ENCODE results near the gene EXOC4. TPM values are rescaled to one million over a fixed set of nuclear protein-coding genes. Genes with fewer than 3 reads are reported as not detected.

EXOC4 gene
- total RNA-seq, 2 donors from 2014 or later = 48.9 to 102 TPM

- Histone ChIP-seq H3K27ac (no peak overlapping the region), H3K27me3 (replicated peaks; ENCODE audit: insufficient read depth) (no peaks in the 10 kb centered on the region), H3K4me1 (replicated peaks) (no peaks in the 10 kb centered on the region), H3K9me3 (no peaks in the 10 kb centered on the region), H3K36me3 (no peaks in the 10 kb centered on the region), H3K4me3 (no peak overlapping the region)
- intact Hi-C loops (cut with DNase I) = no loop called here
- DNase-seq (ENCODE audit: low spot score) = no peak
- 100% methylated on average over 1 of the region's 1 CpG for WGBS
- TF ChIP-seq POLR2A (IDR thresholded peaks at IDR 0.05) = no peak
These were observed 679.7 kb downstream of the EXOC4 start for GRCh38 chr7:133932591-133932990.

- WGBS = 66% methylated on average over 9 of the region's 9 CpGs
- intact Hi-C loops (cut with DNase I) = no loop called here
- no peak for TF ChIP-seq POLR2A (IDR thresholded peaks at IDR 0.05)
- no peak for TF ChIP-seq CTCF (IDR thresholded peaks at IDR 0.05)
- no peak for TF ChIP-seq POLR2AphosphoS5 (IDR thresholded peaks at IDR 0.05)
These were observed 681.5 kb downstream of the EXOC4 start for GRCh38 chr7:133934262-133934976.

GRCh38 chr7:133934977-133935330 is 682.1 kb downstream of the EXOC4 start:
- H3K4me1 ChIP-seq (replicated peaks) = no peaks in the 10 kb centered on the region
- H3K9me3 ChIP-seq = no peaks in the 10 kb centered on the region
- no peak for DNase-seq (ENCODE audit: low spot score)
- no peak overlapping the region for H3K27ac ChIP-seq
- H3K27me3 ChIP-seq (replicated peaks; ENCODE audit: insufficient read depth) = no peaks in the 10 kb centered on the region
- TF ChIP-seq POLR2AphosphoS5 (IDR thresholded peaks at IDR 0.05) (no peak), POLR2A (IDR thresholded peaks at IDR 0.05) (no peak), CTCF (IDR thresholded peaks at IDR 0.05) (no peak)
- H3K4me3 ChIP-seq = no peak overlapping the region
- no peaks in the 10 kb centered on the region for H3K36me3 ChIP-seq
- WGBS = 97% methylated on average over 2 of the region's 2 CpGs
- intact Hi-C loops (cut with DNase I) = no loop called here

More at GRCh38 chr7:133934262-133934976, 681.5 kb downstream of the EXOC4 start:
- H3K36me3 ChIP-seq = no peaks in the 10 kb centered on the region
- no peaks in the 10 kb centered on the region for H3K4me1 ChIP-seq (replicated peaks)
- DNase-seq (ENCODE audit: low spot score) = no peak
- H3K9me3 ChIP-seq = no peaks in the 10 kb centered on the region
- H3K27me3 ChIP-seq (replicated peaks; ENCODE audit: insufficient read depth) = no peaks in the 10 kb centered on the region
- H3K4me3 ChIP-seq = no peak overlapping the region
- H3K27ac ChIP-seq = no peak overlapping the region

- Histone ChIP-seq H3K27me3 (replicated peaks; ENCODE audit: insufficient read depth) (no peaks in the 10 kb centered on the region), H3K4me3 (no peak overlapping the region), H3K9me3 (no peaks in the 10 kb centered on the region), H3K27ac (no peak overlapping the region), H3K4me1 (replicated peaks) (no peaks in the 10 kb centered on the region), H3K36me3 (no peaks in the 10 kb centered on the region)
- 80% methylated on average over 7 of the region's 7 CpGs for WGBS
- intact Hi-C loops (cut with DNase I) = no loop called here
- TF ChIP-seq POLR2AphosphoS5 (IDR thresholded peaks at IDR 0.05) (no peak), POLR2A (IDR thresholded peaks at IDR 0.05) (no peak), CTCF (IDR thresholded peaks at IDR 0.05) (no peak)
- DNase-seq (ENCODE audit: low spot score) = no peak
These were observed 683.2 kb downstream of the EXOC4 start for GRCh38 chr7:133936074-133936473.

GRCh38 chr7:133937786-133938185 is 684.9 kb downstream of the EXOC4 start:
- no peak for TF ChIP-seq POLR2AphosphoS5 (IDR thresholded peaks at IDR 0.05)
- TF ChIP-seq POLR2A (IDR thresholded peaks at IDR 0.05) = no peak
- TF ChIP-seq CTCF (IDR thresholded peaks at IDR 0.05) = no peak
- WGBS = 93% methylated on average over 6 of the region's 6 CpGs
- H3K27me3 ChIP-seq (replicated peaks; ENCODE audit: insufficient read depth) = no peaks in the 10 kb centered on the region
- H3K27ac ChIP-seq = no peak overlapping the region
- no peak overlapping the region for H3K4me3 ChIP-seq
- DNase-seq (ENCODE audit: low spot score) = no peak
- H3K36me3 ChIP-seq = no peaks in the 10 kb centered on the region
- no peaks in the 10 kb centered on the region for H3K4me1 ChIP-seq (replicated peaks)
- H3K9me3 ChIP-seq = no peaks in the 10 kb centered on the region
- intact Hi-C loops (cut with DNase I) = no loop called here
